ENCODE results near the gene KLHDC10. TPM values are rescaled to one million over a fixed set of nuclear protein-coding genes. Genes with fewer than 3 reads are reported as not detected.
"Not testable (repeated sequence)": the region's sequence is repeated elsewhere in the genome, so short reads cannot be mapped to it uniquely, and the experiment has no call there.

Gene KLHDC10
- total RNA-seq, 2 donors from 2014 or later: 27.9 to 29.0 TPM

DNA sequence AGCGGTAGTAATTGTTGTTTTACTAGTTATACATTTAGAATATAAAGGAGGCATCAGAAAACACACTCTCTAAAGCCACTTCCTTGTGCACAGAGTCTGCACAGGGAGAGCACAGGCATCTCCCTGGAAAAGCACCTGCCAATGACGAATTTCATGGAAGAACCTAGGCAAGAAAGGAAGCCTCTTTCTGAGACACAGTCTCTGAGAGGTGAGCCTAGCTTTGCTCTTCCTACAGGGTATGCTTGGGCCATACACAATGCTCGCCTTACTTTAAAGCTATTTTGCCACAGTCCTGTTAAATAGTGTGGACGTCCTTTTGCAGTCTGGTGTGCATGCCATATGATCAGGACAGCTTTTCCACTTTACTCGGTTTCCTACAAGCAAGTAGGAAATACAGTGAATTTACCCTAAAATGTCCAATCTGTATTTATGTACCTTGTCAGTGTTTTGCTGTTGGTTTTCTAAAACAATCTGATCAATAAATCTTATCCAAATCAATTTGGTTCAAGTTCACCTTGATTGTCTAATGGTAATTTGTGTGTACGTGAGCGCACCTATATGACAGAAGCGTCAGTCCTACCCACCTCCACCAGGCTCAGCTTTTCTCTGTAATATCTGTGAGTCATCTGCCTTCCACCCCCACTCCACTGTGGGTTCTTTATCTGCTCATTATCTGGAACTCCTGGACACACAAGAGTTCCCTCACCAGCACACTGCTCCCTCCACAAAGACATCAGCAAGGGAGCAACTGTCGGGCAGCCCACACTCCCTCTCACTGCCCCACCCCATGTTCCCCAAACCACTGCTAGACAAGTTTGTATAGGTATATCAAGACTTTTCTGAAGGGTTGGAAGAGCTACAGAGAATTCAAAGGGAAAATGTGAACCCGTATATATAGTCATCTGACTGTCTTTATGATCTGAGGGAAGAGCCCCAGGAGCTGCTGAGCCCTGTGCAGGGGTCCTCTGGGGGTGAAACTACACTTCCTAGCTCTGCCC lies 65.2 kb downstream of the KLHDC10 start:
- DNase-seq (no peak), ATAC-seq (no peak)
- intact Hi-C loops (cut with DNase I, micrococcal nuclease): no loop called here

DNA sequence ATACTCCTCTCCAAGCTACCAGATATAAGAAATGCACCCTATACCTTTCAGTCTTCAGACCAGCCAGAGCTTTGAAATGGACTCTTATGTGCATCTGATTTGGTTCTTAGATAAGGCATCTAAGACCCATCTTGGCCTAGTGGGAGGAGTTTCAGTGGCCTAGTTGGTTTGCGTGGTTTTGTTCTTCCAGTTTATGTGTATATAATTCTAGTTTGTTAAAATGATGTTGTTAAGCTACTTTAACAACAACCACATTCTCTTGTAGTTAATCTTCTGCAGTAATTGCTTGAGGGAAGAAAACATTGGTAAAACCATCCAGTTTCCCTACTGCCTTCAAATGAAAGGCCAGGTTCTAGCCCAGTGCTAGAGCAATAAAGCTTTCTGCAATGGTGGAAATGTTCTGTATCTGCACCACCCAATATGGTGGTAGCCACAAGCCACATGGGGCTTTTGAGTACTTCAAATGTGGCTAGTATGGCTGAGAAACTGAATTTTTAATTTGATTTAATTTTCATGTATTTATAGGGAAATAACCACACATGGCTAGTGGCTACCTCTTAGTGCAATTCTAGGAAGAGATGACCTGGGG lies 66.3 kb downstream of the KLHDC10 start:
- intact Hi-C loops (cut with DNase I, micrococcal nuclease): no loop called here
- ATAC-seq (no peak), DNase-seq (no peak)

DNA sequence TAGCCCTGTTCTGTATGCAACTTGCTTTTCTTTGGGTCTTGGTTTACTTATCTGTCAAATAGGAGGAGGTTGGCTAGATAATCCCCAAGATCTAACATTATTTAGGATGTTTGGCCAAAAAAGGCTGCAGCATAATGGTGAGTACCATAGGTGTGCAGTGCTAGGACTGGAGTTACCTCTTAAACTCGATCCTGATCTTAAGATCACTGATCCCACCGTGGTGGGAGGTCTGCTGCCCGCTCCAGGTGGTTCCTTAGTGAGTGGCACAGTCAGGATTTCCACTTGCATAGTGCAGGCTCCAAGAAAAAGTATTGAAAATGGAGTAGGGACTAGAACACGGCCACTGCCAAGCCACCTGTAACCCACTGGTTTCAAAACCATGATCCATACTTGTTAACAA lies 66.9 kb downstream of the KLHDC10 start:
- intact Hi-C loops (cut with DNase I, micrococcal nuclease): no loop called here
- ATAC-seq (no peak), DNase-seq (no peak)

DNA sequence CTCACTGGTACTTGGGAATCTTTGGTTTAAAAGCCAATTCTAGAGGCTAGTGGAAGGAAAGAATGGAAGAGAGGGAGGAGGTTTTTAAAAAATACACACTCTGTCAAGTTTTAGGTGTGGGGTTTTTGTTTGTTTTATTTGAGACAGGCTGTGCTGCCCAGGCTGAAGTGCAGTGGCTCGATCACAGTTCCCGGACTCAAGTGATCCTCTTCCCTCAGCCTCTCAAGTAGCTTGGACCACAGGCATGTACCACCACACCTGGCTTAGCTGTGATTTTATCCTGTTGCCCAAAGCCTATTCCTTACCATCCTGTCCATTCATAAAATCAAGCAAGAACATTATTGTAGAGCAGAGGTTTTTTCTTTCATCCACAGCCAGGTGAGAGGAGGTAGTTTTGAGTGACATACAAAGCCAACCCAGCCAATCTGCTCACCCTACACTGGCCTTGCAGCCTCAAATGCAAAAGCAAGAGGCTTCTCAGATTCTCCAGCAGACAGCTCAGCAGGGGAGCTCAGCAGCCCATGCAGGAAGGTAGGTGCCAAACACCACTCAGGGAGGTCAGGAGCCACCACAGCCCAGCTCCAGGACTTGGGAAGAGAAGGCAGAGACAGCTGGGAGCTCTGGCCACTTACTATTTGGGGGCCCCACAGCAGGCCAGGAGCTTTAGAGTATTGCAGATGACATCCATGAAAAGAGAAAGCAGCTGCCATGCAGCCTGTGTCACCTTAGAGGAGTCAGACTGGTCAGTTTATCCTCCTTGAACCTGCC lies 69.0 kb downstream of the KLHDC10 start:
- intact Hi-C loops (cut with DNase I, micrococcal nuclease): no loop called here
- ATAC-seq: no peak
- no peak for DNase-seq

DNA sequence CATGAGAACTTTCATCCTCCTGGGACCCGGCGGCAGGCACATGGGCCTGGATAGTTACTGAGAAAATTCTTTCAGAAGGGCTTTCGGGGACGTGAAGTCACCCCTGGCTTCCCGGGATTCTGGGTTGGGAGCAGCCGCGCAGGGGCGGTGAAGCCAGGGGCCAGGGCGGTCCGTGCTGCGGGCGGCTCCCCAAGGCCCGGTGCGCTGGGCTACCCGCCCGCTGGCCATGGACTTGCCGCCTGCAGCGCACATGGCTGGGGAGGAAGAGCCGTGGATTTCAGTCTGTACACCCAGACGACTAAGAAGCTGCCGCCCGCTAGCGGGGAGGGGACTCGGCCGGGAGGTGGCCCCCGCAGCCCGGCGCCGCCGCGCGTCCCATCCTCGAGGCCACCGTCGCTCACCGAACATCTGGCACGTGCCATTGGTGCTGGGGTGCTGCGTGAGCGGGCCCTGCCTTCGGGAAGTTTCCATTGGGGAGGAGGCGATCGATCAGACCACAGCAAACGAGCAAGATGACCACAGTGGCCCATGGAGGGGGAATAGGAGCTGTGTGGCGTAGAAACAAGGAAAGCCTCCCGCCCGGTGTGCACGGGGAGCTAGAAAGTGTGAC lies 70.3 kb downstream of the KLHDC10 start:
- peak in 1 of 2 donors; percentile 15 for DNase-seq
- no peak for ATAC-seq
- intact Hi-C loops (cut with DNase I, micrococcal nuclease): no loop called here

DNA sequence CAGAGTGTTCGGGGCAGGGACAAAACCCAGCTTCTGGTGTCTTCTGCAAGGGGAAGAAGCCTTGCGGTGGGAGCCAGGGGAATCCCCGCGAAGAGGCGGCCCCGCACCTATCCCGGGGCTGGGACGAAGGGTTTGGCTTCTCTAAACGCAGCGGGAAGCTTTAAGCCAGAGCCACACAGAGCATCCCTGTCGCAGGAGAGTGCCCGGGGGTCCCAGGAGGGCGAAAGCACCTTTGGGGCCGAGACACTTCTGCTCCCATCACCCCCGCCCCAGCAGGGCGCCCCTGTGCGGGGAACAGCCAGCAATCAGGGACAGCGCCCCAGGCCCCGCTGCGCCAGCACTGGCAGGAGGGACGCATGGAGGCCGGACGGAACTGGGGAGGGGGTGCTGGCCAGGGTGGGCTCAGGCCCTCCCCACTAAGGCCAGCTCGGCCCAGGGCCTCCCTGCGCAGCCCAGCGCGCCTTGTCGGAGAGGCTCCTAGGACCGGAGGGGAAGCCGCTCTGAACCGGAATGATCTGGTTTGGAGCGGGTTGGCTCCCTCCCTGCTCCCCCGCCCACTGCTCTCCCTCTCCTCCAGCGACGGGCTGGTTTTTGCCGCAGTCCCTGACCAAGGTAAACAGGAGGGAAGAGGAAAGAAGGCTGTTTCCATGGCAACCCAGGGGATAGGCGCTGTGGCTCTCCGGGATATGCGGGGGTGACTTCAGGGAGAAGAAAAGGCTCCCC lies 71.0 kb downstream of the KLHDC10 start:
- intact Hi-C loops (cut with DNase I, micrococcal nuclease): no loop called here
- DNase-seq: peak; percentile 80 to 83
- peak; percentile 87 for ATAC-seq

DNA sequence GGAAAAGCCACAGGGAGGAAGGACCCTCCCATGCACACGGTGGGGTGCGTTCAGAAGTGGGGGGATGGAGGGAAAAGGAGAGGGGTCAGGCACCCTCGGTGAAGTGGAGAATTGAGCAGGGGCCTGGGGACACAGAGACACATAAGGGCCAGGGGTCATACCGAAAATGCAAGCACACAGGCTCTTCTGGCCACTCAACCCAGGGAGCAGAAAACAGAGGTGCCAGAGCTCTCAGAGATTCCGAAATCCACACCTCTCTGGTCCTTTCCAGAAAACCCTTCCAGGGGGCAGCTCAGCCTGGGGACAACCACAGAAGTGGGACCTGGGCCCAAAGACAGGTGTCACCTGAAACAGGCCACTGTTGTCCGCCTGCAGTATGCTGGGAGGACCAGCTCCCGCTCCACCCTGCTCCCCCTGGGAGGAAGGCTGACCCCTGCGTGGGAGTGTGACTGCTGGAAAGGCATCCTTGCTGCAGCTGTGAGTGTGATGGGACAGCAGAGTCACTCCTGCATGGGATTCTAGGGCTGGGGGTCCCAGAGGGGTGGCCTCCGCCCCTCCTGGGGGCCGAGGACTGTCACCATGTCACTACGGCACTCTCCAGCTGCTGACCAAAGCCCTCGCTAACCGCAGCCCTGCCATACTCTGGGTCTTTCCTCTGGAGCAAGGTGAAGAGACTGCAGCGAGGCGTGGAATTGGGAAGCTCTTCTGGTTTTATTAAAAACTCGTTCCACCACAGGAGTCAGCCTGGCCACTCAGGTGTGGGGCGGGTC lies 71.7 kb downstream of the KLHDC10 start:
- intact Hi-C loops (cut with DNase I, micrococcal nuclease): no loop called here
- ATAC-seq (no peak), DNase-seq (peak in 1 of 2 donors; percentile 19)

DNA sequence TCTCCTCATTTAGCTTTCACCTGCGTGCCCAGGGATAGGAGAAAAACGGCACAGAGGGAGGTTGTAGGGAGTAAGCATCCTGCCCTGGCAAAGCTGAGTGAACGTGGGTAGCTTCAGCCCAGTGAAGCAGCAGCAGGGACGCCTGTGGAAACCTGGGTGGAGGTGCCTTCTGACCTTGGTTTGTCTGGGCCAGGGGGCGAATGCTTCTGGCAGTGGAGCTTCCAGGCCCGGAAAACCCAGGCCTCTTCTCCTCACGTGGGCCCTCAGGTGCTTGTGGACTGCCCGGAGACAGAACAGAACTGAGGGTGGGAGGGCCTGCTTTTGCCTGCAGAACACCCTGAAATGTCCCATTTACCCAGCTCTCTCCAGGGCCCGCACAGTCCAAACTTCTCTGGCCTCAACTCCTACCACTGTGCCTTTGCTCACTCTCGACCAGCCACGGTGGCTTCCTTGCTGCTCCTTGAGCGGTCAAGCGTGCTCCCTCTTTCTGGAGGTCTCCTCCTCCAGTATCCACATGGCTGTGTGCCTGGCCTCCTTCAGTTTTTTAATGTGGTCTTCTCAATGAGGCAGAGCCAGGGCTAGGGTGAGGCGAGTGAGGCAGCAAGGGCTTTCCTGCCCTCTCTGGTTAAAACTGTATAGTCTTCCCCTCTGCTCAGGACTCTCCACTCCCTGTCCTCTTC lies 72.5 kb downstream of the KLHDC10 start:
- DNase-seq (no peak), ATAC-seq (no peak)
- intact Hi-C loops (cut with DNase I, micrococcal nuclease): no loop called here

DNA sequence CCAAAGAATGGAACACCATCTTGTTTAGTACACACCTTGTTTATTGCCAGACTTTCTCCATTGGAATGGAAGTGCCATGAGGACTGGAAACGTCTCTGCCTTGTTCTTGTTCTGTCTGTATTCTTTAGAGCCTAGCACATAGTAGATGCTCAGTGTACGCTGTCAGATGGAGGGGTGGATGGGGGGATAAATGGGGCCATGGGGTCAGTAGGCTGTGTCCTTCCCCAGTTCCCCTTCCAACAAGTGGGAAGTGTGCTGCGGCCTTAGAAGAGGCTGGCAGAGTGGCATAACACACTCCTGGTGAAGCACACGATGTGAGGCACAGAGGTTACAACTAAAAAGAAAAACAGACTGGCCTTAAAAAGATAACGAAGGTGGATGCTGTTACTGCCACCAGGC lies 73.0 kb downstream of the KLHDC10 start:
- DNase-seq (no peak), ATAC-seq (no peak)

DNA sequence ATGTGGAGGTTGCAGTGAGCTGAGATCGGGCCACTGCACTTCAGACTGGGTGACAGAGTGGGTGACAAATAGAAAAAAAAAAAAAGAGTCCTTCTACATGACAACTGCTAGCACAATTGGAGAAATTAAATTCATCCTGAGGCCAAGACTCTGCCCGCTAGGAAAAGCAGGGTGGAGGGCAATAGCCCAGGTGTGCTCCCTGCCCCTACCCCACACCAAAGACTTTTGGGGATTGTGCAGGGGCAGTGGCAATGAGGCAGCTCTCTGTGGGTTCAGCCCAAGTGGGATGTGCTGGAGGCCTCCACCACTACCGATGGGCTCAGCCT lies 73.6 kb downstream of the KLHDC10 start:
- ATAC-seq: no peak
- no peak for DNase-seq
- intact Hi-C loops (cut with DNase I, micrococcal nuclease): no loop called here

More for the DNA sequence above, 73.0 kb downstream of the KLHDC10 start:
- intact Hi-C loops (cut with DNase I, micrococcal nuclease): no loop called here

DNA sequence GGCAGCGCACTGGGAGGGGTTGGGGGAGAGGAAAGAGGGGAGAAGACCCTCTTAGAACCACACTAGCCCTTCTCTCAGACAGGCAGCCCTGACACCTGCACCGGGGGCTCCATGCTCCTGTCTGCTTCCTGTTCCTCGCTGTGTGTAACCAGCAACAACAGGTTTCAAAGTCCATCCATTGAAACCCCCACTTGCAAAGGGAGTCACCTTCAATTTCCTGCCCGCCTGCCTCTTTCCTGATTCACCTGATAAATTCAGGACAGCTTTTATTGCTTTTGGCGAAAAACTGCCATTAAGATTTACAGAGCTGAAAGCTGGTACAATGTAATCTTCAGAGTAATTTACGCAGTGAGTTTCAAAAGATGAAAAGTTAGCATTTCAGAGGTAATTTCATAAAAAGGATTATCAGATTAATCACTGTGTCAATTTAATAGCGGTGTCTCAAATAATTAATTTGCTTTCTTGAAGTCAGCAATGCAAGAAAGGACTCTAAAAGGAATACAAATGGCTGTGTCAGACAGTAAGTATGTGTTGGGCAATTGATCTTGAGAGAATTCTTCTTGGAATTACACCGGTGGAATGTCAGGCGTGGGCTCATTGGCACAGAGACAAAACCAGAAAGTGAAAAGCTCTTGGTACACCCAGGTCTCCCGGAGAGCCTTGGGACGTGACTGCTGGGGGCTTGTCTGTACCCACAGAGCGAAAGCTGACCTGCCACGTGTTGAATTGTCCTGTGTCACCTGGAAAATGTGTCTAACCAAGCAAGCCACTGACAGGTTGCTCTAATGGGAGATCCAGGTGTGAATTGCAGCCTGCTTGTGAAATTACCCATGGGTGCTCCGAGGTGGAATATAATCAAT lies 74.2 kb downstream of the KLHDC10 start:
- peak; percentile 47 to 70 for DNase-seq
- ATAC-seq: peak; percentile 71
- intact Hi-C loops (cut with DNase I, micrococcal nuclease): no loop called here

DNA sequence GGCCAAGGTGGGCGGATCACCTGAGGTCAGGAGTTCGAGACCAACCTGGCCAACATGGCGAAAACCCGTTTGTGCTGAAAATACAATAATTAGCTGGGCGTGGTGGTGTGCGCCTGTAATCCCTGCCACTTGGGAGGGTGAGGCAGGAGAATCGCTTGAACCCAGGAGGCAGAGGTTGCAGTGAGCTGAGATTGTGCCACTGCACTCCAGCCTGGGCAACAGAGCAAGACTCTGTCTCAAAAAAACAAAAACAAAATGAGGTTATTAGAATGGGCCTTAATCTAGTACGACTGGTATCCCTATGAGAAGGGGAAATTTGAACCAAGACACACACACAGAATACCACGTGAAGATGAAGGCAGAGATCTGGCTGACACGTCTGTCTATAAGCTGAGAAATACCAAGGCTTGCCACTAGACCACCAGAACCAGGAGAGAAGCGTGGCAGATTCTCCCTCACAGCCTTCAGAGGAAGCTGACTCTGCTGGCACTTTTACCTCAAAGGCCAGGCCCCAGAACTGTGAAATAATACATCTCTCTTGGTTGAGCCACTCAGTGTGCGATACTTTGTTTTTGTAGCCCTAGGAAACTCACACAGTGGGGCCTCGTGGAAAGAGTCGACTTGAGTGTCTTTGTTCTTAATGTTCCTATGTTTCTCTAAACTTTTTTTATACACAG lies 75.2 kb downstream of the KLHDC10 start:
- no peak for ATAC-seq
- no peak for DNase-seq
- intact Hi-C loops (cut with DNase I, micrococcal nuclease): no loop called here

DNA sequence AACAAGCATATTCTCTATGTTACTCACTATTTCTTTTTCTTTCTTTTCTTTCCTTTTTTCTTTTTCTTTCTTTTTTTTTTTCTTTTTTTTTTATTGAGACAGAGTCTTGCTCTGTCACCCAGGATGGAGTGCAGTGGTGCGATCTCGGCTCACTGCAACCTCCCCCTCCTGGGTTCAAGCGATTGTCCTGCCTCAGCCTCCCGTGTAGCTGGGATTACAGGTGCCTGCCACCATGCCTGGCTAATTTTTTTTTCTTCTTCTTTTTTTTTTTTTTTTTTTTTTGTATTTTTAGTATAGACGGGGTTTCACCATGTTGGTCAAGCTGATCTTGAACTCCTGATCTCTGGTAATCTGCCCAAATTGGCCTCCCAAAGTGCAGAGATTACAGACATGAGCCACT lies 75.8 kb downstream of the KLHDC10 start:
- intact Hi-C loops (cut with DNase I, micrococcal nuclease); DNase-seq; ATAC-seq: not testable (repeated sequence)

DNA sequence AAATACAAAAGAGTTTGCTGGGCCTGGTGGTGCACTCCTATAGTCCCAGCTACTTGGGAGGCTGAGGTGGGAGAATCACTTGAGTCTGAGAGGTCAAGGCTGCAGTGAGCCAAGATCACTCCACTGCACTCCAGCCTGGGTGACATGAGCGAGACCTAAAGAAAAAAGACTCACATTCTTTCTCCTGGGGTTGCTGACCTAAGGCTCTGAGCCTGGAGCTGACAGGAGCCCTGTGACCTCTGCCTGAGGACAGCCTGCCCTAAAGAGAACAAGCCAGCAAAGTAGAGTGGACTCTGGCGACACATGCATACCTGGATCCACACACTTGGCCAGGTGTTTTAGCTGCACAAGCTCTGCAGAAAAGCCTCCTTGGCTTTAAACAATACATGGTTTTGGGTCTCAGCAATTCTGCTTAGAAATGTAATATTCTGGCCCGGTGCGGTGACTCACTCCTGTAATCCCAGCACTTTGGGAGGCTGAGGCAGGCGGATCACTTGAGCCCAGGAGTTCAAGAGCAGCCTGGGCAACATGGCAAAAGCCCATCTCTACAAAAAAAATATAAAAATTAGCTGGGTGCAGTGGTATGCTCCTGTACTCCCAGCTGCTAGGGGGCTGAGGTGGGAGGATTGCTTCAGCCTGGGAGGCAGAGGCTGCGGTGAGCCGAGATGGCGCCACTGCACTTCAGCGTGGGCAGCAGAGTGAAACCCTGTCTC lies 76.5 kb downstream of the KLHDC10 start:
- DNase-seq (no peak), ATAC-seq (no peak)
- intact Hi-C loops (cut with DNase I, micrococcal nuclease): no loop called here

DNA sequence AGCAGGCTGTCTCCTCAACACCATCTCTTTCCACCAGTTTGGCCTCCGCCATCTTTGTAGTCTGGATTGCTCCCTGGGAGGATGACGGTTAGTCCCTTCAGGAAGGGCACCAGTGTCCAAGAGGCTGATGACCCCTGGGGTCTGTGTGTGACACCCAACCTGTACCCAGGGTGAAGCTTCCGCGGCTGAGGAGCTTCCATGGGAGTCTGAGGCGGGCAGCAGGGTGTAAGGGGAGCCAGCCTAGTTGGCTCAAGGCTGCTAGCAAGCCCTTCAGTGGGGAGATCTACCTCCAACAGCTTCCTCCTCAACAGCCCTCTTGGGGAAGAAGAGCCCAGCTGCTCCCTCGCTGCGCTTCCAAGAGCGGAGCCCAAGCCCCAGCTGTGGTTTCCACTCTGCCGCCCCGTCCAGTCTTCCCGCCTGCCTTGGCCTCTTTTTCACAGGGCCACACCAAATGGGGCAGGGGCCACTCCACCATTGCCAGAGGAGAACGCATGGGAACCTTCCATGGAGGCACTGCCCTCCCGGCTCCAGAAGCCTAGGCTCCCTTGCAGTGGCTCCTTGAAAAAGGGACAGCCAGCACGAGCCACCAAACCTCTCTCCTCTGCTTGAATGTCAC lies 77.5 kb downstream of the KLHDC10 start:
- DNase-seq (no peak), ATAC-seq (no peak)
- intact Hi-C loops (cut with DNase I, micrococcal nuclease): no loop called here
